ENCODE measurements around the gene PPP2R3B.
"Not testable (repeated sequence)": the region's sequence is repeated elsewhere in the genome, so short reads cannot be mapped to it uniquely, and the experiment has no call there.

Gene PPP2R3B, protein sequence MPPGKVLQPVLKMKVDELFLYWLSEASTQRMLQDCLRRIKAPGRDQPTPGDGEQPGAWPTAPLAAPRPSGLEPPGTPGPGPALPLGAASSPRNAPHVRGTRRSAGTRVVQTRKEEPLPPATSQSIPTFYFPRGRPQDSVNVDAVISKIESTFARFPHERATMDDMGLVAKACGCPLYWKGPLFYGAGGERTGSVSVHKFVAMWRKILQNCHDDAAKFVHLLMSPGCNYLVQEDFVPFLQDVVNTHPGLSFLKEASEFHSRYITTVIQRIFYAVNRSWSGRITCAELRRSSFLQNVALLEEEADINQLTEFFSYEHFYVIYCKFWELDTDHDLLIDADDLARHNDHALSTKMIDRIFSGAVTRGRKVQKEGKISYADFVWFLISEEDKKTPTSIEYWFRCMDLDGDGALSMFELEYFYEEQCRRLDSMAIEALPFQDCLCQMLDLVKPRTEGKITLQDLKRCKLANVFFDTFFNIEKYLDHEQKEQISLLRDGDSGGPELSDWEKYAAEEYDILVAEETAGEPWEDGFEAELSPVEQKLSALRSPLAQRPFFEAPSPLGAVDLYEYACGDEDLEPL

DNA sequence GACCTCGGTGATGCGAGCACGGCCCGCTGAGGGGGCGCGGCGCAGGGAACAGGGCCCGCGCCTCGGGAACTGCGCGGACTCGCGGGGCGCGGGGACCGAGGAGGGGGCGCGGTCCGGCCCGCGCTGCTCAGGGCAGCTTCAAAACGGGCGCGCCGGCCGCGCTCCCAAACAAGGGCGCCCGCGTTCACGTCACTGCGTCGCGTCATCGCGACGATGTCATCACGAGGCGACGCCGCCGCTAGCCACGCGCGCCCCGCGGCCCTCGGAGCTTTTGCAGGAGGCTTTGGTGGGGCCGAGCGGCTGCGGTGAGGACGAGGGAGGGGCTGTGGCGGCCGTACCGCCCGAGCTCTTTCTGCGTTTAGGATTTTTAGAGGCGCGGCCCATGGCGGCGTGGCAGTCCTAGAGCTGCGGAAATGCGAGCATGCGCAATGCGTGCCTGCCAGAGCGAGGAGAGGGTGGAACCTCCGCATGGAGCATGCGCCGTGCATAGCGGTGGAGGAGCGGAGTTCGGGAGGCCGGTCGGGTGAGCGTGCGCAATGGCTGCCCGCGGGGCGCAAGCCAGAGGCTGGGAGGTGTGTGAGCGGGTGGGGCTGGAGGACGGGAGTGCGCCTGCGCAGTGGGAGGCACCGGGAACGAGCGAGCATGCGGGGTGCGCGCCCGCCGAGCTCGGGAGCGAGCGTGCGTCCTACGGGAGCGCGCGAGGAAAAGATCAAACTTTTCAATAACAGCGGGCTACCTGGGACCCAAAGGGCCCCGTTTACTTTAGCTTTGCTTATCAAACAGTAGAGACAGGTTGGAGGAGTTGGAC lies at the start of gene PPP2R3B:
Gene PPP2R3B, minus strand, starts transcription at position 140 of the 808 bp plus-strand sequence. CDS start 216 bp downstream, outside the sequence.
- peak; percentile 96 to 99 for DNase-seq (ENCODE audit: low read depth in 2 of 2, low spot score in 1 of 2)

DNA sequence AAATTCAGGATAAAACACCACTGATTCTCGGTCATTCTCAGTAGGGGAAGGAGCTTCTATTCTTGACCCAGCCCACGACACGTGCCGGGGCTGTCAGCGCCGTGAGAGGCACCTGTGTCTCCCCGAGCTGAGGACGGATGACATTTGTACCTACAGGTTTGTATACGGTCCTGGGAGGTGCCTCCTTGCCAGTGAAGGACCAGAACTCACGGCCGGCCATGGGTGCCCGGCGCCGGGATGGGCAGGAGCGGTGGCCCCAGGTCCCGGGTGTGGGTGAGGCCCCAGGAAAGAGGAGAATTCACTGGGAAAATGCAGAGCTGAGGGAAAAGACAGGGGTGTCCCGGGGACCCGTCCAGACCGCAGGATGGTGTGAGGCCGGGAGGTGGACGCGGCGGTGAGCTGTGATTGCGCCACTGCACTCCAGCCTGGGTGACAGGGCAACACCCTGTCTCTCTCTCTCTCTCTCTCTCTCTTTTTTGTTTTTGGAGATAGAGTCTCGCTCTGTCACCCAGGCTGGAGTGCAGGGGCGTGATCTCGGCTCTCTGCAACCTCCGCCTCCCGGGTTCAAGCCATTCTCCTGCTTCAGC lies 48.9 kb upstream of the PPP2R3B start:
- DNase-seq (ENCODE audit: low read depth in 2 of 2, low spot score in 1 of 2): no peak

DNA sequence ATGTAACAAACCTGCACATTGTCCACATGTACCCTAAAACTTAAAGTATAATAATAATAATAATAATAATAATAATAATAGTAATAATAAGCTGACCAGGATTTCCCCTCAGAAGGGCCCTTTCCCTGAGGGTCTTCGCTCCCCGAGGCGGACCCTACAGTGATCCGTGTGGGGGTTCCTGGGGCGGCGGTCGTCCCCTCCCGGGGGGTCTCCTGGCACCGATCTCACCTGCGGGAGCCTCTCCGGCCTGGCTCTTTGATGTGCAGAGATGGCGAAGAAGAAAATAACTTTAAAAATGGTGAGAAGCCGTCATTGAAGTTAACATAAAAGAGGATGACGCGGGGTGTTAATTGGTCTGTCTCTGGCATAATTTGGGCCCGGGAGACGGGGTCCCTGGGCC lies 48.2 kb upstream of the PPP2R3B start:
- no peak for DNase-seq (ENCODE audit: low read depth in 2 of 2, low spot score in 1 of 2)

DNA sequence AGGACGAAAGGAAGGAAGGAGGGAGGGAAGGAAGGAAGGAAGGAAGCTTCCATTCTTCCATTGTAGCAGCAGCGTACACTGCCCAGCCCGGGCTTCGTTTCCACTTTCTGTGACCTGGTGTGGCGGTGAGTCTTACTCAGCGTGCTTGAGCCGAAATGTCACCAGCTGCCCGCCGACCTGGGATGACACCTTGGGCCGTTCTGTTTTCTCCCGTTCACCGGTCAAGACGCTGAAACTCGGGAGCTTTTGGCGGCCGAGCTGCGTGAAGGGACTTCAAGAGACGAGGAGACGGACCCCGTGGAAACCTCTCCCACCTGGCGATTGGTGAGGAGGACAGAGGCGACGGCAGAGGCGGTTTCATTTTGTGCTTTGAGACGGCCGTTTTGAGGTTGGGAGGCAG lies 47.1 kb upstream of the PPP2R3B start:
- DNase-seq (ENCODE audit: low read depth in 2 of 2, low spot score in 1 of 2): no peak

DNA sequence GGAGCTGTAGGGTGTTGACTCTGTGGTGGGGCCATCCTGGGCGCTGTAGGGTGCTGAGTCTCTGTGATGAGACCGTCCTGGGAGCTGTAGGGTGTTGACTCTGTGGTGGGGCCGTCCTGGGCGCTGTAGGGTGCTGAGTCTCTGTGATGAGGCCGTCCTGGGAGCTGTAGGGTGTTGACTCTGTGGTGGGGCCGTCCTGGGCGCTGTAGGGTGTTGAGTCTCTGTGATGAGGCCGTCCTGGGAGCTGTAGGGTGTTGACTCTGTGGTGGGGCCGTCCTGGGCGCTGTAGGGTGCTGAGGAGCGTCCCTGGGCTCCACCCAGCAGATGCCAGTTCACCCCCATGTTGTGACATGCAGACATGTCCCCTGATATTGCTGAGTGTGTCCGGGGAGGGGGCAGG lies 46.0 kb upstream of the PPP2R3B start:
- DNase-seq (ENCODE audit: low read depth in 2 of 2, low spot score in 1 of 2): not testable (repeated sequence)

DNA sequence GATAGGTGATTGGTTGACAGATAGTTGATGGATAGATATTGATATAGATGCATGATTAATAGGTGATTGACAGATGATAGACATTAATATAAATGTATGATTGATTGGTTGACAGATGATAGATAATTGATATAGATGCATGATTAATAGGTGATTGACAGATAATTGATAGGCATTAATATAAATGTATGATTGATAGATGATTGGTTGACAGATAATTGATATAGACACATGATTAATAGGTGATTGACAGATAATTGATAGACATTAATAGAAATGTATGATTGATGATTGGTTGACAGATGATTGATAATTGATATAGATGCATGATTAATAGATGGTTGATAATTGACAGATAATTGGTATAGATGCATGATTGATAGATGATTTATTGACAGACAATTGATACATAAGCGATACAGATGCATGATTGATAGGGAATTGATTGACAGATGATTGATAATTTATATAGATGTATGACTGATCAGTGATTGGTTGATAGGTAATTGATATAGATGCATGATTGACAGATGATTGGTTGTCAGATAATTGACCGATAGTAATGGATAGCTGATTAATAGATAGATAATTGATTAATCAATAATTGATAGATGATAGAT lies 44.9 kb upstream of the PPP2R3B start:
- DNase-seq (ENCODE audit: low read depth in 2 of 2, low spot score in 1 of 2): no peak

DNA sequence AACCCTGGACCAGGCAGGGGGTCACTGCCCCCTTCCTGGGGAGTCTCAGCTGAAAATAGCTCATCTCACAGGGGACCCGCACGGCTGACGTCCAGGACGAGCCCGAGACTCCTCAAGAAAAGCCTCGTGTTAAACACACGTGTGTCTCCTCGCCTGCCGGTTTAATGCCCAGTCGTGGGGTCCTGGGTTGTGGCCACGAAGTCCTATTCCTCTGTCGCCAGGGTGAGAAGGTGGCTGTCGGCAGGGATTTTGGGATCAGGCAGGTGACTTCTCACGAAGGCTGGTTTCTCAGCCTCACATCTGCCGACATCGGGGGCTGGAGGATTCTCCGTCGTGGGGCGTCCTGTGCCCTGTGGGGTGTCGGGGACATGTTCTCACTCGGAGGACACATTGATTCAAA lies 44.3 kb upstream of the PPP2R3B start:
- DNase-seq (ENCODE audit: low read depth in 2 of 2, low spot score in 1 of 2): no peak

DNA sequence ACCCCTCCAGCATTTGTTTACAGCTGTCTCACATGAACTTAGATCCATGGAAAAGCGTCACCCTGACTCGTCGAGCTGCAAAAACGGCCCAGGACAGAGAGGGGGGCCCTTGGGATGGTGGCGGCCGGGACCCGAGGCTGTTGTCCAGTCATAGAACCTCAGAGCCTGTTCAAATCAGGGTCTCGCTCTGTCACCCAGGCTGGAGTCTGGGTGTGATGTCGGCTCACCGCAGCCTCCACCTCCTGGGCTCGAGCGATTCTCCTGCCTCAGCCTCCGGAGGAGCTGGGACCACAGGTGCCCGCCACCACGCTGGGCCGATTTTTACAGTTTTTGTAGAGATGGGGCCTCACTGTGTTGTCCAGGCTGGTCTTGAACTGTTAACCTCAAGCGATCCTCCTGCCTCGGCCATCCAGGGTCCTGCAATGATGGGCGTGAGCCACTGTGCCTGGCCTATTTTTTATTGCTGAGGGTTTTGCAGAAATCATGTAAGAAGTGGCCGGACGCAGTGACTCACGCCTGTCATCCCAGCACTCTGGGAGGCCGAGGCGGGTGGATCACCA lies 42.6 kb upstream of the PPP2R3B start:
- DNase-seq (ENCODE audit: low read depth in 2 of 2, low spot score in 1 of 2): no peak

DNA sequence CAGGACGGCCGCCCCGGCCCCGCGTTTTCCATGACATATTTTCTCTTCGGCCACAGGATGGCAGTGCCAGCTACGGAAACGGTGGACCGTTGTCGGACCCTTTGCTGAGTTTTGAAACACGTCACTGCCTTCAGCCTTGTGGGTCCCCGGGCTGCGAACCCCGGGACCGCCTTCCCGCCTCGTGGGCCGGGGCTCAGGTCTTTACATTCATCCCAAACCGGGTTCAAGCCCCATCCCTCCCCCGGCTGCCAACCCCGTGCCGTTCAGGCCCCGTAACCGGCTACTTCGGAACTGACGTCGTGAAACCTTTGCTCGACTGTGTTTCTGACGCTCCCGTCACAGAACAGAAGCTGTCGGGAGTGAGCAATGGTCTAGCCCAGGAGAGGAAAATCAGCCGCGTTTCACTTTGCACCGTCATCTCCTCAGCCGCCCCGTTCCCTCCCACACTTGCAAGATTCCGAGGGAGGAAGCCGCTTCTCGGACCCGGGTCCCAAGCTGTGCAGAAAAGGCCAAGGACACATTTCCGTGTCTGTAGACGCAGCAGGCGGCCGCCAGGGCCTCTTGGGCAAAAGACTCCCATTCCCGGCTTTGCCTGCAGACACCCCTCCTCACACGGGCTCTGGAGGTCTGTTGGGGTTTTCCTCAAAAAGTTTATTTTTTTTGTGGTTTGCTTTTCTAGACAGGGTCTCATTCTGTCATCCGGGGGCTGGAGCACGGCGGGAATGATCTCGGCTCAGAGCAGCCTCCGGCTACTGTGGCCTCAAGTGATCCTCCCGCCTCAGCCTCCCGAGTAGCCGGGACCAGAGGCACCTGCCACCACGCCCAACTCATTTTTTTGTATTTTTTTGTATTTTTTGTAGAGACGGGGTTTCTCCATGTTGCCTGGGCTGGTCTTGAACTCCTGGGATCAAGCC lies 41.4 kb upstream of the PPP2R3B start:
- no peak for DNase-seq (ENCODE audit: low read depth in 2 of 2, low spot score in 1 of 2)

DNA sequence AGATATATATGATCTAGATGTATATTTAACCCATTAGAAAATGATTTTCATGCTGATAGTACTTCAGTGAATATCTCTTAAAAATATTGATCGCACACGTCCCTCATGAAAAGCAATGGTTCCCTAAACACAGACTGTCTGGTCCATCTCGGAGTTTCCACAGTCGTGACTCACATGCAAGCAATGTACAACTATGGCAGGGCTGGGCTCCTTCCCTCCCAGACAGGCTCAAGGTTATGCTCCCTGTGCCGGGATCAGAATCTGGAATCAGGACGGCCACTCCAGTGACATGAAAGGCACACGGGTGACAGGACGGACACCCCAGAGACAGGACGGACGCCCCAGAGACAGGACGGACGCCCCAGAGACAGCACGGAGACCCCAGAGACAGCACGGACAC lies 40.2 kb upstream of the PPP2R3B start:
- no peak for DNase-seq (ENCODE audit: low read depth in 2 of 2, low spot score in 1 of 2)

DNA sequence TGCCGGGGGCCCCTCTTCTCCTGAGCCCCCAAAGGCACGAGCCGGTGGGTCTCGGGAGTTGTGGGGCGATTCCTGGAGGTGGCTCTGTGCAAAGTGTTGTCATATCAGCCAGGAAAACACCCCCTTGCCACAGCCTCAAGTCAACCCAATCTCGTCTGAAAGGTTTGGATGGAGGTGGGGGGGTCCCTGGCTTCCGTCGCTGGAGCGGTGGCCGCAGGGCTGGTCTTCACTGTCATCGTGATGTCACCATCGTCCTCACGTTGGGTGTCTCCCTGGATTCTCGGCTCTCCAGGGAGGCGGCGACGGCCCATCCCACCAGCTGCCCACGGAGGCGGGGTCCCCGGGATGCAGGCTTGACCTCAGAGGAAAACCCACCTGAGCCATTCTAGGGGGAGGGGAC lies 38.3 kb upstream of the PPP2R3B start:
- DNase-seq (ENCODE audit: low read depth in 2 of 2, low spot score in 1 of 2): no peak

DNA sequence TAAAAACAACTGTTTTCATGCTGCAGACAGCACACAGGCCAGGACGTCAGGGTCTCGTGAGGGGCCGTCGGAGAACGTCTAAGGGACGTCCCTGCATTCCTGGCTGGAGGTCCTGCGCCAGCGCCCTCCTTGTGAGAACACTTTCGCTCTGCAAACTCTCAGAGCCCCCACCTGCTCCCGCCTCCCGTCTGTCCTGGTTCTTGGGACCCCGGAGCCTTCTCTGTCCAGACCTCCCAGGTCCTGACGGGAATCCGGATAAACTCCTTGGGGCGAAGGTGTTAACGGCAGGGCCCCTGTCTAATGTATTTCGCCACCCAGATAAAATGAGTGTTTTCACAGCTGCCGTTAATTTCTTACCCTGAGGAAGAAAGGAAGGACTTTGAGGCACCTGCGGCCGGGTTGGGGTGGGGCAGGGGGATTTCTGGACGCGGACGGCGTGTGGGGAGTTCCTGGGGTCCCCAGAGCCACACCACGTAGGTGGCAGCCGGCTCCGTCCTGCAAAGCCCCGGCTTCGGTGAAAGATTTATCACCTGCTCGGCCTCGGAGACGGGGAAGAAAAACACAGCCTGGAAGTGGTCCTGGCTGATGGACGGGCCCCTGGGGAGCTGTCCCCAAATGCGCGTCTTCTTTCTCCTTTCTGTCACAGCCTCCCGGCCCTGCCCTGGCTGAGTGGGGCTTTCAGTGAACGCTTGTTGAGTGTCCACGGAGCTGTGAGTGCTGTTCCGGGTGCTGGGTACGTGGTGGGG lies 35.1 kb upstream of the PPP2R3B start:
- no peak for DNase-seq (ENCODE audit: low read depth in 2 of 2, low spot score in 1 of 2)

DNA sequence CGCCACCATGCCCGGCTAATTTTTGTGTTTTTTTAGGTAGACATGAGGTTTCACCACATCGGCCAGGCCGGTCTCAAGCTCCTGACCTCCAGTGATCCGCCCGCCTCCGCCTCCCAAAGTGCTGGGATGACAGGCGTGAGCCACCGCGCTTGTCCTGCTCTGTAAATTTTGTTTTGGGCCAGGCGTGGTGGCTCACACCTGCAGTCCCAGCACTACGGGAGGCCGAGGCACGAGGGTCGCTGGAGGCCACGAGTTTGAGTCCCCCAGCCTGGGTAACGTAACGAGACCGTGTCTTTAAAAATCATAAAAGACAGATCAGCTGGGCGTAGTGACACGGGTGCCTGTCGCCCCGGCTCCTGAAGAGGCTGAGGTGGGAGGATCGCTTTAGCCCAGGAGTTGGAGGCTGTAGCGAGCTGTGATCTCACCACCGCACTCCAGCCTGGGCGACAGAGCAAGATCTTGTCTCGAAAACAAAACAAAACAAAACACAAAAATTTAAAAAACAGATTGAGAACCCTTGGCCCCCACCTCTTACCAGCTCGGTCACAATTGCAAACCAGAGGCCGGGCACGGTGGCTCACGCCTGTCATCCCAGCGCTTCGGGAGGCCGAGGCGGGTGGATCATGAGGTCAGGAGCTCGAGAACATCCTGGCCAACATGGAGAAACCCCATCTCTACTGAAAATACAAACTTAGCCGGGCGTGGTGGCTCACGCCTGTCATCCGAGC lies 34.0 kb upstream of the PPP2R3B start:
- DNase-seq (ENCODE audit: low read depth in 2 of 2, low spot score in 1 of 2): no peak

DNA sequence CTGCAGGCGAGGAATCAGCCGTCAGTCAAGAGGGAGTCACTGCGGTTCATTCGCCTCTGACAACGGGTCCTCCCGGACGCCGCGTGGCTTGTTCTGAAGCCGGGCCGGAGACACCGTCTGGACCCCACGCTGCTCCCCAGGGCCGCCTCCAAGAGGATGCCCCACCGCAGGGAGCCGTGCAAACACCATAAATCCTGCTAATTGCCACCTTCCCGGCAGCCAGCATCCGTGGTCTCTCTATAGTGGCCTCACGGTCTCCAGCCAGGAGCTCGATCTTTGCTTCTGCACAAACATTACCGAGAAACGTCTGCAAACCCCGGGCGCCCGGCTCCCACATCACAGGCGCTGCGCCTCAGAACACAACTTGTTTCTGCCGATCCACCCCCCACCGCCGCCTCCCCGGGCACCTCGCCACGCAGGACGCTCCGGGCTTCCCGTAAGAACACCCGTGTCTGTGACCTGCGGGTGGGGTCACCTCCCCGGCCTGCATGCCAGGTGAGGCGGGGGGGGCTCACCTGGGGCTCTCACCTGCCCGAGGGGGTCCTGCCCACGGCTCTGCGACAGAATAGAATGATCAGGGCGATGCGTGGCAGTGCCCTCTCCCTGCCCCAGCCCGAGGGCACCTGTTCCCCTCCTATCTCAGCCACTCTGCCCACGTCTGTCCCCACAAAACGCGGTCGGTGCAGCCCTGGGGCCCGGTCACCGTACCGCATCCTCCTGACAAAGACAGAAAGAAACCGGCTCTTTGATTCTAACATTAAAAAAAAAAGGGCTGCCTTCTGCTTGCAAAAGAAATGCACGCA lies 32.4 kb upstream of the PPP2R3B start:
- no peak for DNase-seq (ENCODE audit: low read depth in 2 of 2, low spot score in 1 of 2)

DNA sequence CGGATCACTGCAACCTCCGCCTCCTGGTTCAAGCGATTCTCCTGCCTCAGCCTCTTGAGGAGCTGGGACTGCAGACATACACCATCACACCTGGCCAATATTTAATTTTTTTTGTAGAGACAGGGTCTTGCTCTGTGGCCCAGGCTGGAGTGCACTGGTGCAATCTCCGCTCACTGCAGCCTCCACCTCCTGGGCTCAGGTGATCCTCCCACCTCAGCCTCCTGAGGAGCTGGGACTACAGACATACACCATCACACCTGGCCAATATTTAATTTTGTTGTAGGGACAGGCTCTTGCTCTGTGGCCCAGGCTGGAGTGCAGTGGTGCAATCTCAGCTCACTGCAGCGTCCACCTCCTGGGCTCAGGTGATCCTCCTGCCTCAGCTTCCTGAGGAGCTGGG lies 28.8 kb upstream of the PPP2R3B start:
- DNase-seq (ENCODE audit: low read depth in 2 of 2, low spot score in 1 of 2): not testable (repeated sequence)

DNA sequence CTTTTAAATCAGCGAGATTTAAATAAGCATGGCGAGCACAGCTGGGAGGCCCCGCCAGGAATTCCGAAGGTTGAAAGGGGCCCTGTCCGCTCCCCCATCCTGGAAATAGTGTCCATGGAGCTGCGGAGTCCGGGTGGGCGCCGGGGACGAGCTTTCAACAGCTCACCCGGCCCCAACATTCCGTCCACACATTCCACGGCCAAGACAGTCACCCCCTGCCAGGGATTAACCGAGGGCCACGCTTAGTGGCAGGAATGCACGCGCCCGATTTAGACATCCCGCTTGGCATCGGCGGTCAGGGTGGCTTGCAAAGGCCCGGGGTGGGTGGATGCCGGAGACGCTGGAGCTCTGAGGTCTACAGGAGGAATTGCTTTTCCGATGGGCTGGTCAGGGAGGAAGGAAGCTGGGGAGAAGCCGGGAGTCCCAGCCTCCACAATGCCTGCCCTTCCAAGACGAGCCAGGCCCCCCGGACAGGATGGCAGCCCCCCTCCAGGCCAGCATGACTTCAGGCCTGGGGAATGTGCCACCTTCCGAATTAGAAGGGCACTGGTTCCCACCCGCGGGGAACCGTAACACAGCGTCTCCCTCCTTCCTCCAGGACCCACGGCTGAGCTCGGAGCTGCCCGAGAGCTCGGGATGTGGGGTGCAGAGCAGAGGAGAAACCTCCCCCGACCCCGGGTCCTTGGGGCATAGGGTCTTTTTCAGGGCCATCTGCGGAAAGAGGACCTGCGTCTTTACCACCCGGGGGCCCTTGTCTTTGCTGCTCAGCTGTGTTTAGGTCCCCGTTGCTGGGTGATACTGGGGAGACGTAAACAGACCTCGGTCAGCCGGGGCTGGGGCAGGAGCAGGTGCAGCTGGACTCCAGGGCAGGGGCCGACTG lies 26.9 kb upstream of the PPP2R3B start:
- no peak for DNase-seq (ENCODE audit: low read depth in 2 of 2, low spot score in 1 of 2)

DNA sequence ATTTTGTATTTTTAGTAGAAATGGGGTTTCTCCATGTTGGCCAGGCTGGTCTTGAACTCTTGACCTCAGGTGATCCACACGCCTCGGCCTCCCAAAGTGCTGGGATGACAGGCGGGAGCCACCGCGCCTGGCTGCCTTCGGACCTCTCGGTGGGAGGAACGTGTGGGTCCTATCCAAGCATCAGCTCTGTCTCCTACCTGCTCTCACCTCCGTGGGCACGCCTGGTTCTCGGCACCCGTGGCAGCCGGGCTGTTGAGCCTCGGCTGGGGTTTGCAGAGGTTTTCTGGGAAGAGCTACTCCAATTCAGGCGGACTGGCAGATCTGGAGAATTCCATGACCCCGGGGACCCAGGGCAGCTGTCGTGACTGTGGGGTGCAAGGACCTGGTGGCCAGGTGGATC lies 23.6 kb upstream of the PPP2R3B start:
- DNase-seq (ENCODE audit: low read depth in 2 of 2, low spot score in 1 of 2): no peak
